ENCODE measurements around the gene HES7. TPM values are rescaled to one million over a fixed set of nuclear protein-coding genes. Genes with fewer than 3 reads are reported as not detected.

The HES7 gene
- total RNA-seq, 2 experiments from 2014 or later = 0.52 to 0.53 TPM

DNA sequence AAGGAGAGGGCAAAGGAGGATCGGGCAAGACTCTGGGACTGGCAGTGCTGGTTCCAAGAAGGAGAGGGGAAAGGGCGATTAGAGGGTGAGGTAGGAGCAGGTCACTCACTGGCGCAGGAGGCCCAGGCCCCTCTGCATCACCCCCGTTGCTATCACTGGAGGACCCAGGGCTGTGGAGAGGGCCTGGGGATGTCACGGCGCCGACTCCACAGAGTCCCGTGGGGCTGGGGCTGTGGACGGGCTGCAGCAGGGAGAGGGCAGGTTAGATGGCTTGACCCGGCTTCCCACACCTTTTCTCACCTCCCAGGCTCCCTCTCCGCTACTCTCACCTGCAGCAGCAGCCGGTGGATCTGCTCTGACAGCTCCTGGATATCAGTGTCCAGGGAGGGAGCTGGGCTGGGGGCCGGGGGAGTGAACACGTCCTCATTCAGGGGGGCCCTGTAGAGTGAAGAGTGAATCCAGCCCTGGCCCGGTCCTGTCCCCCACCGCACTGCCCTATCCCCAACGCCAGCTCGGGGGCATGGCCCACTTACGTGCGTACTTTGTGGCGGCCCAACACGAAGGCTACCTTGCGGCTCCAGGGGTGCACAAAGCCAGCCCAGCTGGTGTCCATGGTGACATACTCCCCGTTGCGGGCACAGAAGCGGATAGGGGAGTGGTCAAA lies 23.4 kb upstream of the HES7 start:
- peaks cover 23% of the 10 kb centered on the region for H3K4me1 Mint-ChIP-seq (ENCODE audit: low read depth)
- CTCF ChIA-PET = no interaction called here
- peaks cover 7% of the 10 kb centered on the region for H3K27me3 Mint-ChIP-seq
- intact Hi-C loops (cut with DNase I, micrococcal nuclease) = no loop called here
- H3K9me3 Mint-ChIP-seq = no peaks in the 10 kb centered on the region
- H3K27ac Mint-ChIP-seq = no peak overlapping the region
- TF ChIP-seq, protein P1, sequence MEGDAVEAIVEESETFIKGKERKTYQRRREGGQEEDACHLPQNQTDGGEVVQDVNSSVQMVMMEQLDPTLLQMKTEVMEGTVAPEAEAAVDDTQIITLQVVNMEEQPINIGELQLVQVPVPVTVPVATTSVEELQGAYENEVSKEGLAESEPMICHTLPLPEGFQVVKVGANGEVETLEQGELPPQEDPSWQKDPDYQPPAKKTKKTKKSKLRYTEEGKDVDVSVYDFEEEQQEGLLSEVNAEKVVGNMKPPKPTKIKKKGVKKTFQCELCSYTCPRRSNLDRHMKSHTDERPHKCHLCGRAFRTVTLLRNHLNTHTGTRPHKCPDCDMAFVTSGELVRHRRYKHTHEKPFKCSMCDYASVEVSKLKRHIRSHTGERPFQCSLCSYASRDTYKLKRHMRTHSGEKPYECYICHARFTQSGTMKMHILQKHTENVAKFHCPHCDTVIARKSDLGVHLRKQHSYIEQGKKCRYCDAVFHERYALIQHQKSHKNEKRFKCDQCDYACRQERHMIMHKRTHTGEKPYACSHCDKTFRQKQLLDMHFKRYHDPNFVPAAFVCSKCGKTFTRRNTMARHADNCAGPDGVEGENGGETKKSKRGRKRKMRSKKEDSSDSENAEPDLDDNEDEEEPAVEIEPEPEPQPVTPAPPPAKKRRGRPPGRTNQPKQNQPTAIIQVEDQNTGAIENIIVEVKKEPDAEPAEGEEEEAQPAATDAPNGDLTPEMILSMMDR (IDR thresholded peaks at IDR 0.05) = no peak
- POLR2A ChIA-PET = interaction anchor here (1.0 to 4.5 kb wide), 5 partner anchors 8 to 75 kb away, joined by 3 to 19 read pairs (median 6); no protein-coding TSS in a partner anchor
- peak overlapping the region; percentile 69 for H3K4me3 Mint-ChIP-seq
- Histone ChIP-seq H3K27me3 (ENCODE audit: control insufficient read depth in 1 of 2, insufficient read depth in 2 of 2, low read length in 2 of 2) (no peaks in the 10 kb centered on the region), H3K4me1 (ENCODE audit: insufficient read depth, low read length) (peaks cover 47% of the 10 kb centered on the region), H3K9me3 (ENCODE audit: control insufficient read depth in 1 of 2, insufficient read depth in 1 of 2, low read length in 2 of 2) (no peaks in the 10 kb centered on the region), H3K27ac (ENCODE audit: low read depth in 1 of 2, low read length in 2 of 2) (no peak overlapping the region), H3K4me3 (ENCODE audit: low read length) (no peak overlapping the region), H3K36me3 (ENCODE audit: insufficient read depth, low read length) (peaks cover 83% of the 10 kb centered on the region)
- H3K36me3 Mint-ChIP-seq (ENCODE audit: low read depth) = peaks cover 98% of the 10 kb centered on the region
- DNase-seq (peak in 1 of 14 experiments; percentile 37), ATAC-seq (ENCODE audit: poor library complexity) (no peak)

DNA sequence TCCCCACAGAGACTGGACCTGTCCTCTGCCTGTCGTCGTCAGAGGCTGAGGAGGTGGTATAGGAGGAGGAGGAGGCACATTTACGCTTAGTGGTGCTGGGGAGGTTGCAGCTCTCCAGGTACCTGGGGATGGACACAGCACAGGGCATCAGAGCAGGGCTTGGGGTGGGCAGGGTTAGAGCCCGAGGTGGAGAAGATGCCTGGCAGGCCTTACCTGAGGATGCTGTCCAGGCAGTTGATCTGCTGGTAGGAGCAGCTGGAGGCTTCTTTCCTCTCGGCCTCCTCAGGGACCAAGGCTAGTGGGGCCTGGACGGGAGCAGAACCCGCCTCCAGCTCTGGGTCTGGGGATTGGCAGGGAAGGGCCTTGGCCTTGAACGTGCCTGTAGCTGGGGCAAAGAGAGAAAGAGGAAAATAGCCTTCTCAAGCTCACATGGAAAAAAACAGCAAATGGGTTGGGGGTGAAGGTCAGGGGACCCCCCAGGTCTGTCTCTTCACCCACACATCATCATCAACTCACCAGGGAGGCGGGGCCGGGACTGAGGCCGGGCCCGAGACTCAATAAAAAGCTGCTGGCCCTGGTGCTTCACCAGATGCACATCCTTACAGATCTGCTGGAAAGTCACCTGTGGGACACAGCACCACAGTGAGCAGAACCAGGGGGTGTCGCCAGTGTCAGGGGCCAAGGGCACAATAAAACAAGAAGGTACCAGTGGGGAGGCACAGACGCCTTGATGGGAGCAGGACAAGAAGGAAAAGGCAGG lies 22.7 kb upstream of the HES7 start:
- ATAC-seq (ENCODE audit: poor library complexity) (no peak), DNase-seq (no peak)
- intact Hi-C loops (cut with DNase I, micrococcal nuclease) = no loop called here
- H3K4me1 Mint-ChIP-seq (ENCODE audit: low read depth) = peaks cover 17% of the 10 kb centered on the region
- POLR2A ChIA-PET = interaction anchor here (1.0 to 4.5 kb wide), 3 partner anchors 9 to 75 kb away, joined by 3 to 19 read pairs (median 6); no protein-coding TSS in a partner anchor
- H3K4me3 ChIP-seq (ENCODE audit: low read length) = no peak overlapping the region
- no peaks in the 10 kb centered on the region for H3K9me3 ChIP-seq (ENCODE audit: control insufficient read depth in 1 of 2, insufficient read depth in 1 of 2, low read length in 2 of 2)
- H3K9me3 Mint-ChIP-seq = no peaks in the 10 kb centered on the region
- H3K4me3 Mint-ChIP-seq = peak overlapping the region; percentile 69
- H3K36me3 Mint-ChIP-seq (ENCODE audit: low read depth) = peaks cover 99% of the 10 kb centered on the region
- H3K27ac ChIP-seq (ENCODE audit: low read depth in 1 of 2, low read length in 2 of 2) = no peak overlapping the region
- no peak overlapping the region for H3K27ac Mint-ChIP-seq
- H3K27me3 Mint-ChIP-seq = peaks cover 5% of the 10 kb centered on the region
- peaks cover 40% of the 10 kb centered on the region for H3K4me1 ChIP-seq (ENCODE audit: insufficient read depth, low read length)
- CTCF ChIA-PET = no interaction called here
- TF ChIP-seq, protein P1 (IDR thresholded peaks at IDR 0.05) = no peak
- H3K36me3 ChIP-seq (ENCODE audit: insufficient read depth, low read length) = peaks cover 90% of the 10 kb centered on the region
- H3K27me3 ChIP-seq (ENCODE audit: control insufficient read depth in 1 of 2, insufficient read depth in 2 of 2, low read length in 2 of 2) = no peaks in the 10 kb centered on the region

DNA sequence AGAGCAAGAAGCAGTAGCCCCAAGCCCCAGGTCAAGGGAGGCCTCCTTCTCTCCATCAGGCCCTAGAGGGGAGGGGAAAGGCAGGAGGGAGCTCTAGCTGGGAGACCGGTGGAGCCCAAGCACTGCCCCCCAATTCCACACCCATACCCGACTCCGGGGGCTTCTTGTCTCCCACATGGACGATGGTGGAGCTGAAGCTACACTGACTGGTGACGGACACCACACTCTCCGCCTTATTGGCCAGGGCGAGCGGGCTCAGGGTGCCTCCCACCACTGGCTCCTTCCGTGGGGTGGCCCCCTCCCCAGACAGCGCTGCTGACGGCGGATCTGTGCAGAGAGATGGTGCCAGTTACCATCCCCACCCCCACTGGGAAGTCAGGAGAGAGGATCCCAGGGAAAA lies 21.9 kb upstream of the HES7 start:
- Histone ChIP-seq H3K27ac (ENCODE audit: low read depth in 1 of 2, low read length in 2 of 2) (no peak overlapping the region), H3K36me3 (ENCODE audit: insufficient read depth, low read length) (peaks cover 98% of the 10 kb centered on the region), H3K4me1 (ENCODE audit: insufficient read depth, low read length) (peaks cover 33% of the 10 kb centered on the region), H3K4me3 (ENCODE audit: low read length) (no peak overlapping the region), H3K9me3 (ENCODE audit: control insufficient read depth in 1 of 2, insufficient read depth in 1 of 2, low read length in 2 of 2) (no peaks in the 10 kb centered on the region), H3K27me3 (ENCODE audit: control insufficient read depth in 1 of 2, insufficient read depth in 2 of 2, low read length in 2 of 2) (no peaks in the 10 kb centered on the region)
- intact Hi-C loops (cut with DNase I, micrococcal nuclease) = no loop called here
- ATAC-seq (ENCODE audit: poor library complexity) (no peak), DNase-seq (no peak)
- ChIA-PET CTCF (no interaction called here), POLR2A (interaction anchor here (0.7 to 4.5 kb wide), 4 partner anchors 10 to 74 kb away, joined by 3 to 19 read pairs (median 4); no protein-coding TSS in a partner anchor)
- Mint-ChIP-seq H3K36me3 (ENCODE audit: low read depth) (peaks cover 99% of the 10 kb centered on the region), H3K27ac (no peak overlapping the region), H3K4me1 (ENCODE audit: low read depth) (peaks cover 13% of the 10 kb centered on the region), H3K27me3 (peaks cover 3% of the 10 kb centered on the region), H3K9me3 (no peaks in the 10 kb centered on the region), H3K4me3 (peak overlapping the region; percentile 69)
- TF ChIP-seq, protein P1 (IDR thresholded peaks at IDR 0.05) = no peak

All from CD4-positive, alpha-beta T cell (primary cell).